GM10266 (cell line): ENCODE measurements around the gene GRM7.

Experiments
- DNase-seq: peaks from one replicate; pipeline ENCODE4 v3.0.0; 2012; ENCODE audit errors: extremely low spot score
- TF ChIP-seq, protein P1 (sequence below): IDR thresholded peaks from 2 replicates; pipeline ENCODE4 v1.5.1; 2012; ENCODE audit warnings: mild to moderate bottlenecking, low read depth; ENCODE audit not compliant: control insufficient read depth, insufficient read depth; ENCODE audit errors: missing control alignments

The GRM7 gene

GRCh38 chr3:7266551-7266950 is 405.6 kb downstream of the GRM7 start:
- TF ChIP-seq, protein P1, sequence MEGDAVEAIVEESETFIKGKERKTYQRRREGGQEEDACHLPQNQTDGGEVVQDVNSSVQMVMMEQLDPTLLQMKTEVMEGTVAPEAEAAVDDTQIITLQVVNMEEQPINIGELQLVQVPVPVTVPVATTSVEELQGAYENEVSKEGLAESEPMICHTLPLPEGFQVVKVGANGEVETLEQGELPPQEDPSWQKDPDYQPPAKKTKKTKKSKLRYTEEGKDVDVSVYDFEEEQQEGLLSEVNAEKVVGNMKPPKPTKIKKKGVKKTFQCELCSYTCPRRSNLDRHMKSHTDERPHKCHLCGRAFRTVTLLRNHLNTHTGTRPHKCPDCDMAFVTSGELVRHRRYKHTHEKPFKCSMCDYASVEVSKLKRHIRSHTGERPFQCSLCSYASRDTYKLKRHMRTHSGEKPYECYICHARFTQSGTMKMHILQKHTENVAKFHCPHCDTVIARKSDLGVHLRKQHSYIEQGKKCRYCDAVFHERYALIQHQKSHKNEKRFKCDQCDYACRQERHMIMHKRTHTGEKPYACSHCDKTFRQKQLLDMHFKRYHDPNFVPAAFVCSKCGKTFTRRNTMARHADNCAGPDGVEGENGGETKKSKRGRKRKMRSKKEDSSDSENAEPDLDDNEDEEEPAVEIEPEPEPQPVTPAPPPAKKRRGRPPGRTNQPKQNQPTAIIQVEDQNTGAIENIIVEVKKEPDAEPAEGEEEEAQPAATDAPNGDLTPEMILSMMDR: no peak
- no peak for DNase-seq

DNA sequence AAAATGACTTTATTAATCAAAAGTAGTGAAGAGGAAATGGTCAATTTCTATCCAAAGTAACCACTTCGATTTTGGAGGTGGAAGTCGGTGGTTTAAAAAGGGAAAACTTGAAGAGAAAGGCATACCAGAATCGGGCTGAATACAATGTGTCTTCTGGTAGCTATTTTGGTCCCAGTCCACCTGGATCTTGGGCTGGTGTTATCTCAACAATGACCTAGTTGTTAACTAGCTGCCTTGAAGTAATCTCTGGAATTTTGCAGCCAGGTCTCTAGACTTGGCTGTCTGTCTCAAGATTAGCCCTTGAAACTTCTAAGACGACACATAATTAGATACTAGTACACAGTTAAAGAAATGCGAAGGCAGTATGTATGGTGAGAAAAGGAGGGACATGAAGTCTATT is 409.8 kb downstream of the GRM7 start:
- DNase-seq: no peak
- TF ChIP-seq, protein P1: no peak

- TF ChIP-seq, protein P1: no peak
- no peak for DNase-seq
These were observed 410.7 kb downstream of the GRM7 start for GRCh38 chr3:7271631-7272030.

DNA sequence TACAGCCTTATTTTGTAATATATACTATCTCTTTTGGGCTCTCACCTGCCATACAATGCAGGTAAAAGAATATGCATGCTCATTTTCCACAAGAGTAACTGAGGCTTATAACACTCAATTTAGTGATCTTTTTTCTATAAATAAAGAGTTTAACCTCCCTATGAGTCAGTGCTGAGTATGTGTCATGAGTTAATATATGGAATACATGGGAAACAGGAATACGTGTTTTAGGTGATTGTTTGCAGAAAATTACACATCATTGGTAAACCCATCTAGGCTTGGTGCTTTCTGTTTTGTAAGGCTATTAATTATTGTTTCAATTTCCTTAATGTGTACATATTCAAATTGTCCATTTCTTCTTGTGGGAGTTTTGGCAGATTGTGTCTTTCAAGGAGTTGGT is 411.3 kb downstream of the GRM7 start:
- TF ChIP-seq, protein P1: no peak
- DNase-seq: no peak

DNA sequence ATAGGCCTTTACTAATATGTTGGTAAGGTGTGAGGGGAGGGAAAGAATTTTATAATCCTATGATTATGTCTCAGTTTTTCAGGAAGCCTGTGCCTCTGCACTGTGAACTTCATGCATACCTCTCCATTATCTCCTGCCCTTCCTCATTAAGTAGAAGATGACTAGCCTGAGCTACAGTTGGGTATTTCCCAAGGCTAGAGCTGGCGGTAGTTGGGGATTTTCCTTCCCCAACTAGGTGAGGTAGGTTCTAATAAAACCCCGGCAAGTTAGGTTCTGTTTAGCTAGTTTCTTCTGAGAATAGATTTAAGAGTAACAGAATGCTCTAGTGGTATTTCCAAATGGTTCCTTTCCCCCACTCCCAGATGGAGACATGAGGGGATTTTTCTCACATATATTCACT is 414.5 kb downstream of the GRM7 start:
- no peak for DNase-seq

GRCh38 chr3:7280318-7280717 is 419.4 kb downstream of the GRM7 start:
- TF ChIP-seq, protein P1: no peak

More for the DNA sequence above, 414.5 kb downstream of the GRM7 start:
- TF ChIP-seq, protein P1: no peak

GRCh38 chr3:7282988-7283387 is 422.1 kb downstream of the GRM7 start:
- TF ChIP-seq, protein P1: no peak
- no peak for DNase-seq

More at GRCh38 chr3:7280318-7280717, 419.4 kb downstream of the GRM7 start:
- no peak for DNase-seq
